ENCODE data around the gene TYW1B. TPM values are rescaled to one million over a fixed set of nuclear protein-coding genes. Genes with fewer than 3 reads are reported as not detected.
"Not testable (repeated sequence)": the region's sequence is repeated elsewhere in the genome, so short reads cannot be mapped to it uniquely, and the experiment has no call there.

The TYW1B gene
- total RNA-seq, 1 donor from 2014 or later = 1.9 TPM

GRCh38 chr7:72648574-72648973, 179.4 kb downstream of the TYW1B start:
- not testable (repeated sequence) for H3K4me3 Mint-ChIP-seq (ENCODE audit: unreplicated experiment); H3K4me1 Mint-ChIP-seq (ENCODE audit: unreplicated experiment); H3K27me3 Mint-ChIP-seq (ENCODE audit: unreplicated experiment); H3K9me3 Mint-ChIP-seq (ENCODE audit: unreplicated experiment); H3K27ac Mint-ChIP-seq (ENCODE audit: unreplicated experiment); H3K36me3 Mint-ChIP-seq (ENCODE audit: low read depth, unreplicated experiment); DNase-seq (ENCODE audit: low spot score)

- not testable (repeated sequence) for H3K4me1 Mint-ChIP-seq (ENCODE audit: unreplicated experiment); H3K4me3 Mint-ChIP-seq (ENCODE audit: unreplicated experiment); H3K36me3 Mint-ChIP-seq (ENCODE audit: low read depth, unreplicated experiment); H3K27me3 Mint-ChIP-seq (ENCODE audit: unreplicated experiment); H3K27ac Mint-ChIP-seq (ENCODE audit: unreplicated experiment); DNase-seq (ENCODE audit: low spot score); H3K9me3 Mint-ChIP-seq (ENCODE audit: unreplicated experiment)
Measured at GRCh38 chr7:72643708-72644107, 184.3 kb downstream of the TYW1B start.

DNA sequence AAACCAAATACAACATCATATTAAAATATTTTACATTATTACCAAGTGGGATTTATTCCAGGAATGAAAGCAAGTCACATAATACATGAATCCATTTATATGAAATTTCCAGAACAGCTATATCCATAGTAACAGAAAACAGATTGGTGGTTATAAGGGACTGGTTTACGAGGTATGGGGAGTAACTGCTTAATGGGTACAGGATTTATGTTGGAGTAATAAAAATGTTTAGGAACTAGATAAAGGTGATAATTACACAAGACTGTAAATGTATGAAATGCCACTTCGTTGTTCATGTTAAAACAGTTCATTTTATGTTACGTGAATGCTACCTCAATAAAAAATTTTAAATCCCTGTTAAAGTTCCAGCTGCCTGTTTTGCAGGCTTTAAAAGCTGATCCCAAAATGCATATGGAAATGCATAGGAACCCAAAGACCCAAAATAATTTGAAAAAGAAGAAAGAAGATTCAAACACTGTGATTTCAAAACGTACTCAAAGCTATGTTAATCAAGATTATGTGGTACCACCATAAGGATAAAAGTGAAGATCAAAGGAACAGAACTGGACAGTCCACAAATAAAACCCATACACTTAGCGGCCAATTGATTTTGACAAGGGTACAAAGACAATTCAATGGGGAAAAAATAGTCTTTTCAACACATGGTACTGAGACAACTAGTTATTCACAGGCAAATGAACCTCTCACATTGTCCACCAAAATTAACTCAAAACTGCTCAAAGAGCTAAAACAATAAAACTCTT, 186.3 kb downstream of the TYW1B start:
- H3K4me3 Mint-ChIP-seq (ENCODE audit: unreplicated experiment); H3K9me3 Mint-ChIP-seq (ENCODE audit: unreplicated experiment); H3K4me1 Mint-ChIP-seq (ENCODE audit: unreplicated experiment); H3K27me3 Mint-ChIP-seq (ENCODE audit: unreplicated experiment); H3K27ac Mint-ChIP-seq (ENCODE audit: unreplicated experiment); DNase-seq (ENCODE audit: low spot score); H3K36me3 Mint-ChIP-seq (ENCODE audit: low read depth, unreplicated experiment): not testable (repeated sequence)

DNA sequence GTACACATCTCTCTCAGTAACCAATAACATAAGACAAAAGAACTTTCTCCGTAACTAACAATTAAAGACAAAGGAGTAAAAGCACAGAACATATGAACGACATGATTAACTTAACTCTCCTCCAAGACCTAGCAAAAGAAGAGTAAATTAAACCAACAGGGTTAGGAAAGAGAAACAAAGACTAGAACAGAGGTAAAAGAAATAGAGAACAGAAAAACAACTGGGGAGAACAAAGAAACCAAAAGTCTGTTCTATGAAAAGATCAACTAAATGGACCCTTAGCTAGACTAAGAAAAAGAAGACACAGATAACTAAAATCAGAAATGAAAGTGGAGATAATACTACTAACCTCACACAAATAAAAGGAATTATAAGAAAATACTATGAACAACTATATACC, 187.3 kb downstream of the TYW1B start:
- not testable (repeated sequence) for H3K9me3 Mint-ChIP-seq (ENCODE audit: unreplicated experiment); H3K36me3 Mint-ChIP-seq (ENCODE audit: low read depth, unreplicated experiment); DNase-seq (ENCODE audit: low spot score); H3K4me3 Mint-ChIP-seq (ENCODE audit: unreplicated experiment); H3K4me1 Mint-ChIP-seq (ENCODE audit: unreplicated experiment); H3K27ac Mint-ChIP-seq (ENCODE audit: unreplicated experiment); H3K27me3 Mint-ChIP-seq (ENCODE audit: unreplicated experiment)

DNA sequence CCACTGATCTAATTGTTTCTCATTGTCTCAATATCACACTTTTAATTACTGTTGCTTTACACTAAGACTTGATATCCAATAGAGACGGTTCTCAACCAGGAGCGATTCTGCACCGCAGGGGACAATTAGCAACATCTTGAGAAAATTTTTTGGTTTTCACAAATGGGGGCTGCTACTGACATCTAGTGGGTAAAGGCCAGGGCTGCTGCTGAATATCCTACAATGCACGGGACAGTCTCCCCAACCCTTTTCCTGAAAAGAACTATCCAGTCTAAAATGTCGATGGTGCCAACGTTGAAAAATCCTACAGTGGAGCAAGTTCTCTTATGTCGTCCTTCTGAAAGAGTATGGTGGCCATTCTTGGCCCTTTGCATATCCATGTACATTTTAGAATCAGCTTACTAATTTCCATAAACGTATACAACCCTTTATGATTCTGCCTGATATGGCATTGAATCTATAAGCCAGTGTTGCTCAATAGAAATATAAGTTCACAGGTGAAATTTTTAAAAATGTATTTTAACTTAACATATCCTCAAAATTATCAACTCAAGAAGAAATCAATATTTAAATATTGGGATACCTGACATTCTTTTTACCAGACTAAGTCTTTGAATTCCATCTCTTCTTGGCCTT, 192.6 kb downstream of the TYW1B start:
- H3K27ac Mint-ChIP-seq (ENCODE audit: unreplicated experiment); H3K36me3 Mint-ChIP-seq (ENCODE audit: low read depth, unreplicated experiment); H3K27me3 Mint-ChIP-seq (ENCODE audit: unreplicated experiment); H3K4me1 Mint-ChIP-seq (ENCODE audit: unreplicated experiment); H3K4me3 Mint-ChIP-seq (ENCODE audit: unreplicated experiment); DNase-seq (ENCODE audit: low spot score); H3K9me3 Mint-ChIP-seq (ENCODE audit: unreplicated experiment): not testable (repeated sequence)

DNA sequence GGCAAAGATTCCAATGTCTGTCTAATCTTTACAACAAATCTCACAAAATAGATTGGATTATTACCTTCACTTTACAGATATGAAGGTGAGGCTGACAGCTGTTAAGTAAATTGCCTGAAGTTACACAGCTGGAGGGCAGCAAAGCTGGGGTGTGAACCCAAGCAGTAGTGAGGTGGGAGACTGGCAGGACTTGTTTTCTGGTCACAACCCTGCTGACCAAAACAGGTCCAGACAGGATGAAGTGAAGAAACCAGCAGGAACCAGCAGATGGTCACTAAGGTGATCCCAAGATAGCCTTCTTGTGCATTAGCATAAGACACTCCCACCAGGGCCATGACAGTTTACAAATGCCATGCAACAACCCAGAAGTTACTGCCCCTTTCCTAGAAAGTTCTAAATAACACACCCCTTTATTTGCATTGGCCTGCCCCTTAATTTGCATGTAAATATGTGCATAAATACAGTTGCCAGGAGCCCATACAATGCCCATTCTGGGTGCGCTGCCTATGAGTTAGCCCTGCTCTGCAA, 195.2 kb downstream of the TYW1B start:
- H3K4me1 Mint-ChIP-seq (ENCODE audit: unreplicated experiment); H3K9me3 Mint-ChIP-seq (ENCODE audit: unreplicated experiment); DNase-seq (ENCODE audit: low spot score); H3K27ac Mint-ChIP-seq (ENCODE audit: unreplicated experiment); H3K36me3 Mint-ChIP-seq (ENCODE audit: low read depth, unreplicated experiment); H3K27me3 Mint-ChIP-seq (ENCODE audit: unreplicated experiment); H3K4me3 Mint-ChIP-seq (ENCODE audit: unreplicated experiment): not testable (repeated sequence)

DNA sequence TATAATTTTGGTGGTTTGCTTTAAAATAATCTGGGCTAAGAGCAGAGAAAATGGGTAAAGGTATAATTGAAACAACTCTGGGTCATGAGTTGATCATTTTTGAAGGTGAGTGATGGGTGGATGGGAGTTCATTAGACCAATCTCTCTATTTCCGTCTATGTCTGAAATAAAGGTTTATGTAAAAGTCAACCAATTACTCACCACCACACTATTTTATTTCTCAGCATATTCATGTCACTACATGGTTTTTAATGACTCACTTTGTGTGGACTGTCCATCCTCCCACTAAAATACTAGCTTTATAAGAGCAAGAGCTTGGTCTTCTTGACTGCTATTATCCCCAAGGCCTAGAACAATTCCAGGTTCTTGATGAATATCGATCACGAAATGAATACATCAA, 199.6 kb downstream of the TYW1B start:
- H3K27ac Mint-ChIP-seq (ENCODE audit: unreplicated experiment); DNase-seq (ENCODE audit: low spot score); H3K4me3 Mint-ChIP-seq (ENCODE audit: unreplicated experiment); H3K27me3 Mint-ChIP-seq (ENCODE audit: unreplicated experiment); H3K9me3 Mint-ChIP-seq (ENCODE audit: unreplicated experiment); H3K36me3 Mint-ChIP-seq (ENCODE audit: low read depth, unreplicated experiment); H3K4me1 Mint-ChIP-seq (ENCODE audit: unreplicated experiment): not testable (repeated sequence)

- not testable (repeated sequence) for H3K27ac Mint-ChIP-seq (ENCODE audit: unreplicated experiment)
Measured at GRCh38 chr7:72626428-72627011, 201.5 kb downstream of the TYW1B start.

GRCh38 chr7:72625721-72626423, 202.1 kb downstream of the TYW1B start:
- H3K4me1 Mint-ChIP-seq (ENCODE audit: unreplicated experiment); H3K36me3 Mint-ChIP-seq (ENCODE audit: low read depth, unreplicated experiment); DNase-seq (ENCODE audit: low spot score); H3K4me3 Mint-ChIP-seq (ENCODE audit: unreplicated experiment); H3K9me3 Mint-ChIP-seq (ENCODE audit: unreplicated experiment); H3K27me3 Mint-ChIP-seq (ENCODE audit: unreplicated experiment); H3K27ac Mint-ChIP-seq (ENCODE audit: unreplicated experiment): not testable (repeated sequence)

More at GRCh38 chr7:72626428-72627011, 201.5 kb downstream of the TYW1B start:
- not testable (repeated sequence) for H3K36me3 Mint-ChIP-seq (ENCODE audit: low read depth, unreplicated experiment); H3K9me3 Mint-ChIP-seq (ENCODE audit: unreplicated experiment); H3K4me1 Mint-ChIP-seq (ENCODE audit: unreplicated experiment); H3K27me3 Mint-ChIP-seq (ENCODE audit: unreplicated experiment); DNase-seq (ENCODE audit: low spot score); H3K4me3 Mint-ChIP-seq (ENCODE audit: unreplicated experiment)
